IPS-15b (cell line): ENCODE results near the gene ZBTB17.

Experiments
- H3K27me3 ChIP-seq: one replicate; pipeline ENCODE4 v1.6.1; 2013; ENCODE audit warnings: low read length; ENCODE audit not compliant: control insufficient read depth, insufficient read depth
- H3K36me3 ChIP-seq: one replicate; pipeline ENCODE4 v1.6.1; 2013; ENCODE audit warnings: low read length; ENCODE audit not compliant: control insufficient read depth, insufficient read depth
- H3K4me1 ChIP-seq: one replicate; pipeline ENCODE4 v1.6.1; 2013; ENCODE audit warnings: mild to moderate bottlenecking, low read length; ENCODE audit not compliant: control insufficient read depth, insufficient read depth
- H3K4me3 ChIP-seq: one replicate; pipeline ENCODE4 v1.5.1; 2013; ENCODE audit warnings: low read depth, low read length
- H3K9ac ChIP-seq: one replicate; pipeline ENCODE4 v1.6.1; 2013; ENCODE audit warnings: low read depth, mild to moderate bottlenecking, low read length
- H3K9me3 ChIP-seq: one replicate; pipeline ENCODE4 v1.6.1; 2013; ENCODE audit warnings: mild to moderate bottlenecking, low read length; ENCODE audit not compliant: control insufficient read depth, insufficient read depth

ZBTB17 gene

GRCh38 chr1:15940110-15941043 lies 35.5 kb downstream of the ZBTB17 start:
- Histone ChIP-seq H3K4me3 (no peak overlapping the region), H3K9me3 (no peaks in the 10 kb centered on the region), H3K27me3 (no peaks in the 10 kb centered on the region), H3K36me3 (peaks cover 77% of the 10 kb centered on the region), H3K4me1 (no peaks in the 10 kb centered on the region), H3K9ac (no peak overlapping the region)

- Histone ChIP-seq H3K9ac (no peak overlapping the region), H3K36me3 (peaks cover 79% of the 10 kb centered on the region), H3K4me1 (no peaks in the 10 kb centered on the region), H3K4me3 (no peak overlapping the region), H3K9me3 (no peaks in the 10 kb centered on the region), H3K27me3 (no peaks in the 10 kb centered on the region)
Measured at GRCh38 chr1:15939181-15940109, 36.5 kb downstream of the ZBTB17 start.

GRCh38 chr1:15938628-15939161 lies 37.2 kb downstream of the ZBTB17 start:
- Histone ChIP-seq H3K27me3 (no peaks in the 10 kb centered on the region), H3K4me3 (no peak overlapping the region), H3K9ac (no peak overlapping the region), H3K36me3 (peaks cover 83% of the 10 kb centered on the region), H3K4me1 (no peaks in the 10 kb centered on the region), H3K9me3 (no peaks in the 10 kb centered on the region)

- no peak overlapping the region for H3K4me3 ChIP-seq
- H3K9ac ChIP-seq = no peak overlapping the region
- H3K36me3 ChIP-seq = peaks cover 80% of the 10 kb centered on the region
- H3K9me3 ChIP-seq = no peaks in the 10 kb centered on the region
- no peaks in the 10 kb centered on the region for H3K4me1 ChIP-seq
- no peaks in the 10 kb centered on the region for H3K27me3 ChIP-seq
Measured at GRCh38 chr1:15937706-15938168, 38.2 kb downstream of the ZBTB17 start.

- Histone ChIP-seq H3K4me1 (no peaks in the 10 kb centered on the region), H3K9me3 (no peaks in the 10 kb centered on the region), H3K27me3 (no peaks in the 10 kb centered on the region), H3K4me3 (no peak overlapping the region), H3K9ac (no peak overlapping the region), H3K36me3 (peaks cover 79% of the 10 kb centered on the region)
Measured at GRCh38 chr1:15937146-15937545, 38.8 kb downstream of the ZBTB17 start.

GRCh38 chr1:15936025-15936424 lies 39.9 kb downstream of the ZBTB17 start:
- H3K27me3 ChIP-seq = no peaks in the 10 kb centered on the region
- no peaks in the 10 kb centered on the region for H3K9me3 ChIP-seq
- H3K36me3 ChIP-seq = peaks cover 82% of the 10 kb centered on the region
- H3K9ac ChIP-seq = no peak overlapping the region
- H3K4me3 ChIP-seq = no peak overlapping the region
- no peaks in the 10 kb centered on the region for H3K4me1 ChIP-seq

GRCh38 chr1:15935056-15935950 lies 40.6 kb downstream of the ZBTB17 start:
- H3K4me1 ChIP-seq = no peaks in the 10 kb centered on the region
- no peak overlapping the region for H3K9ac ChIP-seq
- H3K27me3 ChIP-seq = no peaks in the 10 kb centered on the region
- H3K4me3 ChIP-seq = no peak overlapping the region
- no peaks in the 10 kb centered on the region for H3K9me3 ChIP-seq
- H3K36me3 ChIP-seq = peaks cover 77% of the 10 kb centered on the region

- no peak overlapping the region for H3K4me3 ChIP-seq
- H3K27me3 ChIP-seq = no peaks in the 10 kb centered on the region
- H3K9ac ChIP-seq = no peak overlapping the region
- H3K4me1 ChIP-seq = no peaks in the 10 kb centered on the region
- H3K36me3 ChIP-seq = peaks cover 72% of the 10 kb centered on the region
- no peaks in the 10 kb centered on the region for H3K9me3 ChIP-seq
Measured at GRCh38 chr1:15934211-15935055, 41.5 kb downstream of the ZBTB17 start.

- Histone ChIP-seq H3K4me3 (no peak overlapping the region), H3K27me3 (no peaks in the 10 kb centered on the region), H3K9ac (no peak overlapping the region), H3K36me3 (peaks cover 69% of the 10 kb centered on the region), H3K9me3 (no peaks in the 10 kb centered on the region), H3K4me1 (no peaks in the 10 kb centered on the region)
Measured at GRCh38 chr1:15933684-15934083, 42.2 kb downstream of the ZBTB17 start.

- Histone ChIP-seq H3K4me3 (no peak overlapping the region), H3K36me3 (peaks cover 66% of the 10 kb centered on the region), H3K4me1 (no peaks in the 10 kb centered on the region), H3K9me3 (no peaks in the 10 kb centered on the region), H3K27me3 (no peaks in the 10 kb centered on the region), H3K9ac (no peak overlapping the region)
Measured at GRCh38 chr1:15932612-15933011, 43.3 kb downstream of the ZBTB17 start.
